Kidney (tissue), 14 donors: ENCODE data around the gene VOPP1. TPM values are rescaled to one million over a fixed set of nuclear protein-coding genes. Genes with fewer than 3 reads are reported as not detected.
A peak's percentile ranks its signal among the peaks of the same experiment; 100 is the strongest.

ENCODE experiments used
- DNase-seq, 5 donors: peaks; one replicate each; pipeline ENCODE4 v3.0.0-alpha.2; 2013 to 2020
- FAIRE-seq: peaks from 2 replicates; lab custom pipeline; 2012; peaks lifted over from hg19 to GRCh38; lab: Jason Lieb, UNC
- H3K27ac ChIP-seq, 2 donors: one replicate each; pipeline ENCODE4 v1.7.0; 2013; ENCODE audit warnings: low read depth in 2 of 2, low read length in 2 of 2, inconsistent platforms in 1 of 2
- H3K27me3 ChIP-seq: one replicate; pipeline ENCODE4 v1.7.1; 2013; ENCODE audit warnings: low read length, inconsistent platforms; ENCODE audit not compliant: control insufficient read depth, insufficient read depth
- H3K36me3 ChIP-seq, 3 donors: one replicate each; pipeline versions ENCODE4 v1.7.0 to v1.7.1; 2013; ENCODE audit warnings: low read length in 3 of 3, control low read depth in 1 of 3, inconsistent platforms in 1 of 3; ENCODE audit not compliant: insufficient read depth in 3 of 3, control insufficient read depth in 2 of 3
- H3K4me1 ChIP-seq, 3 donors: one replicate each; pipeline versions ENCODE4 v1.7.0 to v1.7.1; 2013; ENCODE audit warnings: low read length in 3 of 3, inconsistent platforms in 1 of 3, low read depth in 1 of 3; ENCODE audit not compliant: control insufficient read depth in 2 of 3, insufficient read depth in 2 of 3
- H3K4me3 ChIP-seq, 3 donors: one replicate each; pipeline versions ENCODE4 v1.7.0 to v1.8.1; 2013; ENCODE audit warnings: low read length in 3 of 3, control low read depth in 1 of 3, inconsistent platforms in 1 of 3
- H3K9ac ChIP-seq, 3 donors: one replicate each; pipeline versions ENCODE4 v1.7.0 to v1.7.1; 2013; ENCODE audit warnings: low read length in 3 of 3, control low read depth in 1 of 3, inconsistent platforms in 1 of 3
- H3K9me3 ChIP-seq, 3 donors: one replicate each; pipeline versions ENCODE4 v1.7.0 to v1.7.1; 2013; ENCODE audit warnings: low read length in 3 of 3, control low read depth in 1 of 3, inconsistent platforms in 1 of 3; ENCODE audit not compliant: control insufficient read depth in 2 of 3, insufficient read depth in 1 of 3
- intact Hi-C: fragments of 100-400 bp; cut with DNase I; formaldehyde crosslinking; loops from one replicate; pipeline ENCODE4 v1.11.1; 2022
- polyA plus RNA-seq: library from polyadenylated mRNA; stranded (reverse); fragments of 350-450 nt; fragmentation: Illumina TruSeq; extraction: RNeasy Lipid Tissue Mini Kit (QIAGEN cat#74804); gene quantifications from one replicate; pipeline ENCODE4 v1.2.3, GENCODE V29; 2014; ENCODE audit warnings: low read depth, low replicate concordance; ENCODE audit not compliant: insufficient read depth
- total RNA-seq: library from RNA; stranded (reverse); fragmentation: NEBNext Ultra II Directional; extraction: Animal tissue kit (Norgen Biotek cat#: 25700); gene quantifications from one replicate; pipeline ENCODE4 v1.2.1, GENCODE V29; 2021
- TF ChIP-seq, protein P1 (sequence below): IDR thresholded peaks from 3 replicates; pipeline ENCODE4 v1.5.1; 2012; ENCODE audit warnings: mild to moderate bottlenecking, moderate library complexity, borderline replicate concordance; ENCODE audit not compliant: insufficient read depth; ENCODE audit errors: extremely low read depth
- donor health status: control.
- donor health status: control.
- donor health status: control.
- donor health status: control.
- donor health status: control.
- donor health status: DM: yes; HTN: yes; CAD: no.
- donor health status: Normal renal cell carcinoma (clear cell type).

VOPP1 gene
- total and polyA plus RNA-seq, 2 donors from 2014 or later: 47.3 to 98.7 TPM

DNA sequence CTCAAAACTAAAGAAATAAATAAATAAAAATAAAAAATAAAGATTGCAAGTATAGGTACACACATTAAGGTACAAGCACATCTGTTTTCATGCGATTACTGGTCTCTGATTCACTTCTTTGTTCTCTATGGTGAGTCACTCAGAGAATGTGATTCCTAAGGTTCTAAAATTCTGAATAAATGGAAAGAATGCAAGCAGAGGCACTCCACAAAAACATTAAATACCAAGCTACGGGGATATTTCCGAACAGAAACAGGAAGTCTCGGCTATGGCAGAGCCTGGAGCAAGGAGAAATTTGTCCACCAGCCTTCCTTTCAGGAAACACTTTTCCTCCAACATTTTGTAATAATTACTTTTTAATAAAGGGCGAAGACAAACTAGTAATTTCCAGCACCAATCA is 1.4 kb downstream of the VOPP1 start:
- intact Hi-C loops: no loop called here
- Histone ChIP-seq H3K9me3 (no peaks in the 10 kb centered on the region), H3K4me1 (peaks cover 6 to 36% (median 32%) of the 10 kb centered on the region in 3 donors), H3K27me3 (no peaks in the 10 kb centered on the region), H3K9ac (peak overlapping the region in 2 of 3 donors; percentile 61 to 62), H3K4me3 (peak overlapping the region; percentile 65 to 76 (median 67)), H3K36me3 (no peaks in the 10 kb centered on the region), H3K27ac (peak overlapping the region; percentile 85)
- DNase-seq (peak in 1 of 5 donors; percentile 25), FAIRE-seq (no peak)
- TF ChIP-seq, protein P1, sequence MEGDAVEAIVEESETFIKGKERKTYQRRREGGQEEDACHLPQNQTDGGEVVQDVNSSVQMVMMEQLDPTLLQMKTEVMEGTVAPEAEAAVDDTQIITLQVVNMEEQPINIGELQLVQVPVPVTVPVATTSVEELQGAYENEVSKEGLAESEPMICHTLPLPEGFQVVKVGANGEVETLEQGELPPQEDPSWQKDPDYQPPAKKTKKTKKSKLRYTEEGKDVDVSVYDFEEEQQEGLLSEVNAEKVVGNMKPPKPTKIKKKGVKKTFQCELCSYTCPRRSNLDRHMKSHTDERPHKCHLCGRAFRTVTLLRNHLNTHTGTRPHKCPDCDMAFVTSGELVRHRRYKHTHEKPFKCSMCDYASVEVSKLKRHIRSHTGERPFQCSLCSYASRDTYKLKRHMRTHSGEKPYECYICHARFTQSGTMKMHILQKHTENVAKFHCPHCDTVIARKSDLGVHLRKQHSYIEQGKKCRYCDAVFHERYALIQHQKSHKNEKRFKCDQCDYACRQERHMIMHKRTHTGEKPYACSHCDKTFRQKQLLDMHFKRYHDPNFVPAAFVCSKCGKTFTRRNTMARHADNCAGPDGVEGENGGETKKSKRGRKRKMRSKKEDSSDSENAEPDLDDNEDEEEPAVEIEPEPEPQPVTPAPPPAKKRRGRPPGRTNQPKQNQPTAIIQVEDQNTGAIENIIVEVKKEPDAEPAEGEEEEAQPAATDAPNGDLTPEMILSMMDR: no peak

DNA sequence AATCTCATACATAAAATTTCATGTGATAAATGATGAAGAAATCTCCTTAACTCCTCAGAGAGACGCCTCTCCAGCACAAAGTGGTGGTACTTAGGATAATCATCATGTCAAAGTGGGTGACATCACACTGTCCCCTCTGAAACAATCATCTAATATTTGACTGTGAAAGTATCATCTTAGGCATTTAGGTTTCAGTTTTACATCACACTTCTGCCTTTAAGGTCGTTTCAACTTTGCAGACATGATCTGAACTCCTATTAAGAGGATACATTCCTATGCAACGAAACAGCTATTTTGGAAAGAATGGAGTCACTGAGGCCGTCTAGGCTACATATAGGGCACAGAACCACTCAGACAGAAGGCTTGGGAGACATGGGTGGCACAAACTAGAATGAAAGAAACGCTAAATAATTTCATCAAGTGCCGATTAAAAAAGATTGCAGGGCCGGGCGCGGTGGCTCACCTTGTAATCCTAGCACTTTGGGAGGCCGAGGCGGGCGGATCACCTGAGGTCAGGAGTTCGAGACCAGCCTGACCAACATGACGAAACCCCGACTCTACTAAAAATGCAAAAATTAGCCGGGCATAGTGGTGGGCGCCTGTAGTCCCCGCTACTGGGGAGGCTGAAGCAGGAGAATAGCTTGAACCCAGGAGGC is 2.0 kb downstream of the VOPP1 start:
- H3K9me3 ChIP-seq: no peaks in the 10 kb centered on the region
- DNase-seq: peak in 1 of 5 donors; percentile 37
- no peak overlapping the region for H3K4me3 ChIP-seq
- no peak for FAIRE-seq
- H3K27ac ChIP-seq: peak overlapping the region in 1 of 2 donors; percentile 0
- H3K9ac ChIP-seq: peak overlapping the region in 1 of 3 donors; percentile 6
- intact Hi-C loops: no loop called here
- H3K36me3 ChIP-seq: no peaks in the 10 kb centered on the region
- H3K4me1 ChIP-seq: peaks cover 6 to 36% (median 32%) of the 10 kb centered on the region in 3 donors
- no peaks in the 10 kb centered on the region for H3K27me3 ChIP-seq
- TF ChIP-seq, protein P1: no peak

DNA sequence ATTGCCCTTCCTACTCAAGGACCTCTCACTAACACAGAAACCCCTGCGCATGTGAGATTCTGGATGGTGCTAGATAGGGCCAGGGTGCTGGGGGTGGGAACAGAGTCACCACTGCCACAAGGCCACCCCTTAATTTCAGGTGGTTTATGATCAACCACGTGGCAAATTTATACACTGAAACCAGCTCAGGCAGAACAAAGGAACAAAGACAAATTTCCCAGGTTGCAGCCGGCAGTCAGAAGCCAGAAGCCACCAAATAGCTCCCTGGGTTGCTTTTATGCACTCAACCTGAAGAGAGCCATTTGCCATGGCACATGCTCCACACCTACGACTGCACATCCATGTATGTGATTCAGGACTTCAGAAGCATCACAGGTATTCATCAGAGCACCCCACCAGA is 2.5 kb downstream of the VOPP1 start:
- Histone ChIP-seq H3K9ac (peak overlapping the region in 1 of 3 donors; percentile 6), H3K4me1 (peaks cover 6 to 36% (median 32%) of the 10 kb centered on the region in 3 donors), H3K27me3 (no peaks in the 10 kb centered on the region), H3K4me3 (no peak overlapping the region), H3K36me3 (no peaks in the 10 kb centered on the region), H3K9me3 (no peaks in the 10 kb centered on the region), H3K27ac (peak overlapping the region in 1 of 2 donors; percentile 26)
- DNase-seq: peak in 4 of 5 donors; percentile 36 to 62 (median 56)
- intact Hi-C loops: no loop called here
- no peak for FAIRE-seq
- TF ChIP-seq, protein P1: no peak

DNA sequence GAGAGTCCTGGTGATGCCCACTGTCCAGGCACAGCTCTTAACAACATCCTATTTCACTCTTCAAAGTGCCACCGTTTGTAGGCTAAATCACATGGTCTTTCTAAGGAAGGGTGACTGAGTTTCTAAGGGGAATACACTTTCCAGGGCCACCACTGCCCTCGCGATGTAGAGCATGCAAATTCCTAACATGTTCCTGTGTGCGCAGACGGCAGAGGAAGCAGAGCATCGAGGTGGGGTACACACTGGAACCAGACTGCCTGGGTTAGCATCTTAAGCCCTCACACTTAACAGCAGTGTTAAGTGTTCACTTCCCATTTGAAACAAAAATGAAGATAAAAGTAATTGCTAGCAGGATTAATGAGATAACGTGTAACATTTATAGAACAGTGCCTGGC is 3.0 kb downstream of the VOPP1 start:
- Histone ChIP-seq H3K9me3 (no peaks in the 10 kb centered on the region), H3K27ac (peak overlapping the region; percentile 26 to 48), H3K4me3 (no peak overlapping the region), H3K4me1 (peaks cover 6 to 34% (median 31%) of the 10 kb centered on the region in 3 donors), H3K27me3 (no peaks in the 10 kb centered on the region), H3K36me3 (no peaks in the 10 kb centered on the region), H3K9ac (no peak overlapping the region)
- peak in 1 of 5 donors; percentile 51 for DNase-seq
- intact Hi-C loops: no loop called here
- no peak for FAIRE-seq
- TF ChIP-seq, protein P1: no peak
